Measurements from ENCODE around the gene B3GNT8.
"Not testable (repeated sequence)": the region's sequence is repeated elsewhere in the genome, so short reads cannot be mapped to it uniquely, and the experiment has no call there.

The B3GNT8 gene

GRCh38 chr19:41443813-41444455 is 16.8 kb upstream of the B3GNT8 start:
- Mint-ChIP-seq H3K4me3 (no peak overlapping the region), H3K27ac (peak overlapping the region; percentile 2)
- no peak for DNase-seq

GRCh38 chr19:41442473-41443355 is 15.5 kb upstream of the B3GNT8 start, which contains the start of gene ERICH4:
TSS of gene ERICH4 (plus strand) at chr19:41443156. CDS start at chr19:41443170, 14 bp downstream.
- Mint-ChIP-seq H3K9me3 (no peaks in the 10 kb centered on the region), H3K4me3 (no peak within 1 kb of the TSS), H3K27me3 (peaks cover 8% of the 10 kb centered on the region), H3K27ac (peak within 1 kb of the TSS; percentile 2), H3K36me3 (ENCODE audit: low read depth) (peaks cover 5% of the 10 kb centered on the region), H3K4me1 (peaks cover 13% of the 10 kb centered on the region)
- no peak for DNase-seq
- ATAC-seq: no peak

More at GRCh38 chr19:41443813-41444455, 16.8 kb upstream of the B3GNT8 start:
- peaks cover 5% of the 10 kb centered on the region for H3K4me1 Mint-ChIP-seq
- H3K27me3 Mint-ChIP-seq: peaks cover 8% of the 10 kb centered on the region
- no peaks in the 10 kb centered on the region for H3K9me3 Mint-ChIP-seq
- no peaks in the 10 kb centered on the region for H3K36me3 Mint-ChIP-seq (ENCODE audit: low read depth)
- ATAC-seq: no peak

- H3K9me3 Mint-ChIP-seq: no peaks in the 10 kb centered on the region
- peaks cover 8% of the 10 kb centered on the region for H3K36me3 Mint-ChIP-seq (ENCODE audit: low read depth)
- H3K4me3 Mint-ChIP-seq: no peak overlapping the region
- H3K27ac Mint-ChIP-seq: no peak overlapping the region
- peaks cover 3% of the 10 kb centered on the region for H3K27me3 Mint-ChIP-seq
- DNase-seq (no peak), ATAC-seq (no peak)
- H3K4me1 Mint-ChIP-seq: peaks cover 14% of the 10 kb centered on the region
These were observed 14.3 kb upstream of the B3GNT8 start for GRCh38 chr19:41441321-41441945.

- Mint-ChIP-seq H3K27me3 (no peaks in the 10 kb centered on the region), H3K27ac (peak within 1 kb of the TSS; percentile 58), H3K4me1 (peaks cover 14% of the 10 kb centered on the region), H3K9me3 (no peaks in the 10 kb centered on the region), H3K4me3 (no peak within 1 kb of the TSS), H3K36me3 (ENCODE audit: low read depth) (peaks cover 8% of the 10 kb centered on the region)
- DNase-seq (peak; percentile 95), ATAC-seq (peak; percentile 96)
These were observed 12.5 kb upstream of the B3GNT8 start, which contains the start of gene DMAC2 for GRCh38 chr19:41439441-41440222. TSS of gene DMAC2 (minus strand) at chr19:41439912. CDS start at chr19:41439899, 13 bp downstream.

- peak overlapping the region; percentile 58 for H3K27ac Mint-ChIP-seq
- peak overlapping the region; percentile 24 for H3K4me3 Mint-ChIP-seq
- no peak for ATAC-seq
- DNase-seq: no peak
- H3K27me3 Mint-ChIP-seq: no peaks in the 10 kb centered on the region
- H3K9me3 Mint-ChIP-seq: no peaks in the 10 kb centered on the region
- peaks cover 16% of the 10 kb centered on the region for H3K4me1 Mint-ChIP-seq
- peaks cover 10% of the 10 kb centered on the region for H3K36me3 Mint-ChIP-seq (ENCODE audit: low read depth)
These were observed 10.9 kb upstream of the B3GNT8 start for GRCh38 chr19:41437944-41438574.

- ATAC-seq (no peak), DNase-seq (no peak)
- H3K4me1 Mint-ChIP-seq: peaks cover 16% of the 10 kb centered on the region
- H3K36me3 Mint-ChIP-seq (ENCODE audit: low read depth): peaks cover 17% of the 10 kb centered on the region
- no peak overlapping the region for H3K4me3 Mint-ChIP-seq
- H3K27ac Mint-ChIP-seq: no peak overlapping the region
- H3K27me3 Mint-ChIP-seq: no peaks in the 10 kb centered on the region
- no peaks in the 10 kb centered on the region for H3K9me3 Mint-ChIP-seq
These were observed 9.4 kb upstream of the B3GNT8 start for GRCh38 chr19:41436674-41436951.

GRCh38 chr19:41435936-41436673 is 8.9 kb upstream of the B3GNT8 start:
- no peak for DNase-seq
- no peak overlapping the region for H3K27ac Mint-ChIP-seq
- peaks cover 18% of the 10 kb centered on the region for H3K36me3 Mint-ChIP-seq (ENCODE audit: low read depth)

GRCh38 chr19:41435376-41435775 is 8.2 kb upstream of the B3GNT8 start:
- H3K4me3 Mint-ChIP-seq, ATAC-seq, H3K9me3 Mint-ChIP-seq, DNase-seq, H3K27me3 Mint-ChIP-seq, H3K27ac Mint-ChIP-seq: not testable (repeated sequence)
- Mint-ChIP-seq H3K36me3 (ENCODE audit: low read depth) (peaks cover 21% of the 10 kb centered on the region), H3K4me1 (peaks cover 16% of the 10 kb centered on the region)

More at GRCh38 chr19:41435936-41436673, 8.9 kb upstream of the B3GNT8 start:
- Mint-ChIP-seq H3K4me3 (no peak overlapping the region), H3K9me3 (no peaks in the 10 kb centered on the region), H3K4me1 (peaks cover 16% of the 10 kb centered on the region), H3K27me3 (no peaks in the 10 kb centered on the region)
- ATAC-seq: no peak

- Mint-ChIP-seq H3K27me3 (no peaks in the 10 kb centered on the region), H3K27ac (no peak overlapping the region), H3K9me3 (no peaks in the 10 kb centered on the region), H3K4me1 (peaks cover 12% of the 10 kb centered on the region), H3K4me3 (no peak overlapping the region), H3K36me3 (ENCODE audit: low read depth) (peaks cover 21% of the 10 kb centered on the region)
- ATAC-seq (no peak), DNase-seq (no peak)
These were observed 7.3 kb upstream of the B3GNT8 start for GRCh38 chr19:41434450-41434849.

GRCh38 chr19:41433171-41433570 is 6.0 kb upstream of the B3GNT8 start:
- Mint-ChIP-seq H3K9me3 (no peaks in the 10 kb centered on the region), H3K27me3 (no peaks in the 10 kb centered on the region), H3K4me3 (no peak overlapping the region), H3K4me1 (peaks cover 13% of the 10 kb centered on the region), H3K36me3 (ENCODE audit: low read depth) (peaks cover 18% of the 10 kb centered on the region), H3K27ac (no peak overlapping the region)
- no peak for ATAC-seq
- DNase-seq: no peak

GRCh38 chr19:41431426-41432386 is 4.5 kb upstream of the B3GNT8 start:
- H3K36me3 Mint-ChIP-seq (ENCODE audit: low read depth): peaks cover 14% of the 10 kb centered on the region
- no peak overlapping the region for H3K27ac Mint-ChIP-seq
- no peak for DNase-seq
- peaks cover 19% of the 10 kb centered on the region for H3K4me1 Mint-ChIP-seq
- no peaks in the 10 kb centered on the region for H3K9me3 Mint-ChIP-seq
- no peak overlapping the region for H3K4me3 Mint-ChIP-seq
- ATAC-seq: no peak
- H3K27me3 Mint-ChIP-seq: no peaks in the 10 kb centered on the region

- no peak overlapping the region for H3K4me3 Mint-ChIP-seq
- no peaks in the 10 kb centered on the region for H3K9me3 Mint-ChIP-seq
- DNase-seq (no peak), ATAC-seq (no peak)
- peaks cover 14% of the 10 kb centered on the region for H3K36me3 Mint-ChIP-seq (ENCODE audit: low read depth)
- H3K27me3 Mint-ChIP-seq: no peaks in the 10 kb centered on the region
- H3K4me1 Mint-ChIP-seq: peaks cover 19% of the 10 kb centered on the region
- H3K27ac Mint-ChIP-seq: no peak overlapping the region
These were observed 3.7 kb upstream of the B3GNT8 start for GRCh38 chr19:41430922-41431321.
